IPS-NIHi7 (cell line): ENCODE results near the gene DRGX.

Experiments used
- DNase-seq: peaks from one replicate; pipeline ENCODE4 v3.0.0; 2012; ENCODE audit warnings: mixed read lengths; ENCODE audit errors: extremely low spot score

DRGX gene

GRCh38 chr10:49407552-49408137 is 11.8 kb upstream of the DRGX start:
- peak; percentile 87 for DNase-seq

GRCh38 chr10:49407151-49407550 is 11.3 kb upstream of the DRGX start:
- no peak for DNase-seq

- no peak for DNase-seq
Observed at GRCh38 chr10:49404321-49404878, 8.5 kb upstream of the DRGX start.

- DNase-seq = no peak
Observed at GRCh38 chr10:49403363-49403762, 7.5 kb upstream of the DRGX start.

GRCh38 chr10:49400365-49400764 is 4.5 kb upstream of the DRGX start:
- no peak for DNase-seq

GRCh38 chr10:49398986-49399385 is 3.1 kb upstream of the DRGX start:
- DNase-seq = no peak

GRCh38 chr10:49398000-49398861 is 2.3 kb upstream of the DRGX start:
- DNase-seq = peak; percentile 82

GRCh38 chr10:49397036-49397999 is 1.4 kb upstream of the DRGX start:
- DNase-seq = peak; percentile 38

GRCh38 chr10:49396666-49396999 is 744 bp upstream of the DRGX start:
- DNase-seq = no peak

GRCh38 chr10:49394933-49395740 is 752 bp downstream of the DRGX start:
- peak; percentile 43 for DNase-seq

GRCh38 chr10:49393757-49394156 is 2.1 kb downstream of the DRGX start:
- DNase-seq = peak; percentile 33

GRCh38 chr10:49393301-49393700 is 2.6 kb downstream of the DRGX start:
- no peak for DNase-seq

- DNase-seq = no peak
Observed at GRCh38 chr10:49389361-49389933, 6.4 kb downstream of the DRGX start.

GRCh38 chr10:49388161-49388560 is 7.7 kb downstream of the DRGX start:
- no peak for DNase-seq

- DNase-seq = no peak
Observed at GRCh38 chr10:49387071-49387470, 8.8 kb downstream of the DRGX start.

- no peak for DNase-seq
Observed at GRCh38 chr10:49385939-49386922, 9.7 kb downstream of the DRGX start.

- DNase-seq = no peak
Observed at GRCh38 chr10:49384268-49384953, 11.5 kb downstream of the DRGX start.

- DNase-seq = no peak
Observed at GRCh38 chr10:49383853-49384252, 12.0 kb downstream of the DRGX start.

GRCh38 chr10:49382826-49383225 is 13.1 kb downstream of the DRGX start:
- no peak for DNase-seq
